ENCODE data around the gene SCYL2.
"Not testable (repeated sequence)": the region's sequence is repeated elsewhere in the genome, so short reads cannot be mapped to it uniquely, and the experiment has no call there.

The SCYL2 gene

GRCh38 chr12:100329800-100330199 lies 62.8 kb downstream of the SCYL2 start:
- DNase-seq: no peak

- no peak for DNase-seq
These were observed 64.9 kb downstream of the SCYL2 start for GRCh38 chr12:100331871-100332270.

GRCh38 chr12:100332852-100333251 lies 65.9 kb downstream of the SCYL2 start:
- DNase-seq: no peak

- DNase-seq: no peak
These were observed 70.3 kb downstream of the SCYL2 start for GRCh38 chr12:100337299-100337698.

- DNase-seq: no peak
These were observed 70.8 kb downstream of the SCYL2 start for GRCh38 chr12:100337727-100338126.

- DNase-seq: no peak
These were observed 72.1 kb downstream of the SCYL2 start for GRCh38 chr12:100339071-100339470.

- DNase-seq: not testable (repeated sequence)
These were observed 75.9 kb downstream of the SCYL2 start for GRCh38 chr12:100342897-100343296.

- not testable (repeated sequence) for DNase-seq
These were observed 77.4 kb downstream of the SCYL2 start for GRCh38 chr12:100344351-100344750.

GRCh38 chr12:100345020-100345767 lies 78.2 kb downstream of the SCYL2 start:
- DNase-seq: no peak

- DNase-seq: no peak
These were observed 79.7 kb downstream of the SCYL2 start for GRCh38 chr12:100346660-100347059.

GRCh38 chr12:100348657-100349454 lies 81.9 kb downstream of the SCYL2 start:
- DNase-seq: no peak

- DNase-seq: no peak
These were observed 89.8 kb downstream of the SCYL2 start, which contains the start of gene SLC17A8 for GRCh38 chr12:100356644-100357223. Gene SLC17A8 (plus strand): TSS chr12:100357074. CDS start chr12:100357392, 318 bp downstream.

- no peak for DNase-seq
These were observed 92.3 kb downstream of the SCYL2 start for GRCh38 chr12:100359248-100359647.

- DNase-seq: no peak
These were observed 92.8 kb downstream of the SCYL2 start for GRCh38 chr12:100359822-100360221.

- DNase-seq: no peak
These were observed 93.5 kb downstream of the SCYL2 start for GRCh38 chr12:100360450-100360849.

- no peak for DNase-seq
These were observed 97.3 kb downstream of the SCYL2 start for GRCh38 chr12:100364324-100364723.

- DNase-seq: no peak
These were observed 98.4 kb downstream of the SCYL2 start for GRCh38 chr12:100365411-100365810.

GRCh38 chr12:100368066-100368465 lies 101.1 kb downstream of the SCYL2 start:
- DNase-seq: no peak

- no peak for DNase-seq
These were observed 104.2 kb downstream of the SCYL2 start for GRCh38 chr12:100371146-100371545.

GRCh38 chr12:100372853-100373640 lies 106.1 kb downstream of the SCYL2 start:
- no peak for DNase-seq

- DNase-seq: no peak
These were observed 108.2 kb downstream of the SCYL2 start for GRCh38 chr12:100375038-100375735.

- DNase-seq: no peak
These were observed 109.2 kb downstream of the SCYL2 start for GRCh38 chr12:100376161-100376560.
